A673 (cell line): Measurements from ENCODE around the gene OBSCN. TPM values are rescaled to one million over a fixed set of nuclear protein-coding genes. Genes with fewer than 3 reads are reported as not detected.

Experiments used
- BruUV-seq: library from RNA; stranded (reverse); fragments of 400-500 nt; replicated peaks from 2 replicates; lab custom pipeline; 2021; lab: Mats Ljungman, UMichigan
- CTCF ChIA-PET: fragments of 300-600 bp; sonication (Branson Sonifier 250); formaldehyde crosslinking; loops from one replicate; lab custom pipeline; 2022; ENCODE audit warnings: antibody characterized with exemption; lab: Charles Lee
- POLR2A ChIA-PET: fragments of 300-600 bp; sonication (Branson Sonifier 250); formaldehyde crosslinking; loops from one replicate; lab custom pipeline; 2022; ENCODE audit warnings: antibody characterized with exemption; ENCODE audit not compliant: low non-redundant PET; lab: Charles Lee
- DNase-seq: peaks from one replicate; pipeline ENCODE4 v3.0.0-alpha.2; 2015; ENCODE audit warnings: low spot score
- H3K27ac ChIP-seq: fragments of 200-600 bp; sonication (generic); 2 replicates; pipeline ENCODE4 v1.5.1; 2016; ENCODE audit warnings: mixed run types, low read depth, mild to moderate bottlenecking, mixed read lengths, antibody characterized with exemption, low read length; ENCODE audit not compliant: poor library complexity, severe bottlenecking
- H3K27me3 ChIP-seq: fragments of 200-600 bp; sonication (generic); replicated peaks from 2 replicates; pipeline ENCODE4 v1.6.1; 2017; ENCODE audit warnings: mixed run types, low read depth, mild to moderate bottlenecking, mixed read lengths, antibody characterized with exemption, low read length; ENCODE audit not compliant: insufficient read depth, poor library complexity
- H3K36me3 ChIP-seq: fragments of 200-600 bp; sonication (generic); 2 replicates; pipeline ENCODE4 v1.6.1; 2016; ENCODE audit warnings: mixed run types, mild to moderate bottlenecking, mixed read lengths, antibody characterized with exemption, low read length; ENCODE audit not compliant: insufficient read depth, poor library complexity, severe bottlenecking
- H3K4me1 ChIP-seq: fragments of 200-600 bp; sonication (generic); 2 replicates; pipeline ENCODE4 v1.6.1; 2017; ENCODE audit warnings: mixed run types, mild to moderate bottlenecking, mixed read lengths, antibody characterized with exemption, low read length; ENCODE audit not compliant: insufficient read depth, poor library complexity, severe bottlenecking
- H3K4me3 ChIP-seq: fragments of 200-600 bp; sonication (generic); 2 replicates; pipeline ENCODE4 v1.5.1; 2016; ENCODE audit warnings: low read depth, mixed run types, mild to moderate bottlenecking, mixed read lengths, low read length; ENCODE audit not compliant: poor library complexity, severe bottlenecking
- H3K9me3 ChIP-seq: fragments of 200-600 bp; sonication (generic); 2 replicates; pipeline ENCODE4 v1.6.1; 2016; ENCODE audit warnings: mixed run types, low read depth, mild to moderate bottlenecking, mixed read lengths, antibody characterized with exemption, low read length; ENCODE audit not compliant: poor library complexity, severe bottlenecking
- CTCF ChIP-seq: fragments of 300-800, 200-600 bp; sonication (generic); conservative IDR thresholded peaks from 2 replicates; pipeline ENCODE4 v1.5.1; 2017; ENCODE audit warnings: low read depth, mild to moderate bottlenecking, antibody characterized with exemption, low read length, moderate library complexity, mixed read lengths
- EZH2 ChIP-seq: fragments of 200-600 bp; sonication (generic); IDR thresholded peaks from 2 replicates; pipeline ENCODE4 v1.6.1; 2017; ENCODE audit warnings: borderline replicate concordance, low read depth, mild to moderate bottlenecking, mixed read lengths, antibody characterized with exemption, low read length; ENCODE audit not compliant: poor library complexity, severe bottlenecking
- intact Hi-C: fragments of 100-400 bp; cut with micrococcal nuclease; formaldehyde crosslinking; loops from one replicate; pipeline ENCODE4 v1.10.0; 2022; ENCODE audit not compliant: unreplicated experiment
- total RNA-seq: library from RNA; stranded (reverse); gene quantifications from 2 replicates; pipeline ENCODE4 v1.2.3, GENCODE V29; 2021

The OBSCN gene
- total RNA-seq, 1 experiment from 2014 or later: 37.7 TPM

DNA sequence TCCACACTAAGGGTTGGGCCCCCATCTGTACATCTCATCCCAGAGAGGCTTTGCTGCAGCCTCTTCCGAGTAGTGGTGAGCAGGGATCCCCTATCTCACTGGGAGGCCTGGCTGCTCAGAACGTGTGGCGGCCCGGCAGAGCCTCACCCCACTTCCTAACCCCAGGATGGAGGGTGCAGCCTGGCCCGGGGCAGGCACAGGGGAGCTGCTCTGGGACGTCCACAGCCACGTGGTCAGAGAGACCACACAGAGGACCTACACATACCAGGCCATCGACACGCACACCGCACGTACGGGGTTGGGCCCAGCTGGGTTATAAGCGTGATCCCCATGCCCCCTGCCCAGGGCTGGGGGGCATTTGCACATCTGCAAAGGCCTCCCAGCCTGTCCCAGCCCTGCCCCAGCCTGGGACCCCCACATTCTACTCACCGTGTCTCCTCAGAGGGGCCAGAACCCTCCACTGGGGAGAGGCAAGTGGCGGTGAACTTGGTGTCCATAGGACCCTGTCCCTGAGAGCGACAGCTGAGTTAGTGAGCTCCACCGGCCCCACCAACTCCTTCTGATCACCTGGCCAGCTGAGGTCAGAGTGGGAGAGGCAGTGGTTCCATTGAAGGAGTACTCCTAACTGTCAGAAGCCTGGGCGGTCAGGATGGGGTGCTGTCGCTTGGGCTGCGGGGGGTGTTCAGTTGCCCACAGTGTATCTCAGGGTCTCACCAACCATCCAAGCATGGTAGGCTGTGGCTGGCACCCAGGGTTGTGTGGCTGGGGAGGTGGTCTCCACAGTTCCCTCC is 157.6 kb downstream of the OBSCN start:
- Histone ChIP-seq H3K9me3 (no peaks in the 10 kb centered on the region), H3K4me3 (no peak overlapping the region), H3K36me3 (no peaks in the 10 kb centered on the region), H3K4me1 (no peaks in the 10 kb centered on the region), H3K27me3 (no peaks in the 10 kb centered on the region), H3K27ac (no peak overlapping the region)
- intact Hi-C loops: no loop called here
- TF ChIP-seq EZH2 (no peak), CTCF (no peak)
- ChIA-PET CTCF (no interaction called here), POLR2A (no interaction called here)
- DNase-seq: no peak
- no TSS peak for BruUV-seq

- DNase-seq: no peak
- H3K27me3 ChIP-seq: no peaks in the 10 kb centered on the region
- ChIA-PET CTCF (no interaction called here), POLR2A (no interaction called here)
- no peak overlapping the region for H3K27ac ChIP-seq
- BruUV-seq: no TSS peak
- TF ChIP-seq EZH2: no peak
- TF ChIP-seq CTCF: no peak
- H3K4me3 ChIP-seq: no peak overlapping the region
- H3K36me3 ChIP-seq: no peaks in the 10 kb centered on the region
- H3K4me1 ChIP-seq: no peaks in the 10 kb centered on the region
- H3K9me3 ChIP-seq: no peaks in the 10 kb centered on the region
- intact Hi-C loops: no loop called here
Measured at GRCh38 chr1:228366062-228366865, 158.4 kb downstream of the OBSCN start.

DNA sequence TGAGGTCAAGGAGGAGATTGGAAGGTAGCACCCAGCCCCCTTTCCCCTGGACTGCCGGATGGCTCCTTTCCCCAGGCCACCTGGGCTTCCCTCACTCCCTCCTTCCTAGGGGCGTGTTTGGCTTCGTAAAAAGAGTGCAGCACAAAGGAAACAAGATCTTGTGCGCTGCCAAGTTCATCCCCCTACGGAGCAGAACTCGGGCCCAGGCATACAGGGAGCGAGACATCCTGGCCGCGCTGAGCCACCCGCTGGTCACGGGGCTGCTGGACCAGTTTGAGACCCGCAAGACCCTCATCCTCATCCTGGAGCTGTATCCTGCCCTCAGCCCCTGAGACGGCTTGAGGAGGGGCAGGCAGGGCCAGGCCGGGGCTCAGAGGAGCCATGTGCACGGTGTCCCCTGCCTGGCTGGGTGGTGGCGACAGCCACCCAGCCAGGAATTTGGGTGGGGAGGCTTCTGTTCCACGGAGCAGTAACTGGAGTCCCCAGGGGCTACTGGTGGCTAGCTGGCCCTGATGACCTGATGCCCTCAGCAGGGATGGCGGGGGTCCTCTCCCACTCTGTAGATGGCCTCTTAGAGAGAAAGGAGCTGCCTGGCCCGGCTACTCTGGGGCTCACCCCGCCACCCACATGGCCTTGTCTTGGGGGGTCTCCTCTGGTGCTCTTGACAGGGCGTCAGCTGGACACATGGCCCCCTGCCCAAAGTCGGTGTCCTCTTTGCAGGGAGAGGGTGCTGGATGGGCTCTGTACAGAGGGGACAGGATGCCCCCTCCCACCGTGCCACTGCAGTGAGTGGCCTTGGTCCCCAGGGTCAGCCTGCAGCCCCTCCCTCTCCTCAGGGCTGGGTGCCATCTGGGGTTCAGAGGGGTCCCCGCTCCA is 159.3 kb downstream of the OBSCN start:
- no peak for DNase-seq
- POLR2A ChIA-PET: no interaction called here
- no peaks in the 10 kb centered on the region for H3K36me3 ChIP-seq
- TF ChIP-seq EZH2 (no peak), CTCF (no peak)
- CTCF ChIA-PET: no interaction called here
- no TSS peak for BruUV-seq
- no peaks in the 10 kb centered on the region for H3K27me3 ChIP-seq
- no peak overlapping the region for H3K4me3 ChIP-seq
- no peak overlapping the region for H3K27ac ChIP-seq
- no peaks in the 10 kb centered on the region for H3K9me3 ChIP-seq
- no peaks in the 10 kb centered on the region for H3K4me1 ChIP-seq
- intact Hi-C loops: no loop called here
